Activated CD4-positive, alpha-beta T cell treated with anti-CD3 and anti-CD28 coated beads, Interleukin-2, amount 10 ng/mL, durations not matched to agents 24 days and 14 days (primary cell): ENCODE data around the gene NT5M. TPM values are rescaled to one million over a fixed set of nuclear protein-coding genes. Genes with fewer than 3 reads are reported as not detected.

ENCODE experiments used
- DNase-seq: peaks from one replicate; pipeline ENCODE4 v3.0.0; 2022
- H3K27ac Mint-ChIP-seq: one replicate; pipeline ENCODE4 v1.8.0; 2022; ENCODE audit warnings: mild to moderate bottlenecking, mixed read lengths
- H3K27me3 Mint-ChIP-seq: one replicate; pipeline ENCODE4 v1.8.0; 2022; ENCODE audit warnings: mixed read lengths
- H3K36me3 Mint-ChIP-seq: one replicate; pipeline ENCODE4 v1.8.0; 2022; ENCODE audit warnings: low read depth, mild to moderate bottlenecking, mixed read lengths
- H3K4me1 Mint-ChIP-seq: one replicate; pipeline ENCODE4 v1.8.0; 2021; ENCODE audit warnings: mixed read lengths
- H3K4me3 Mint-ChIP-seq: one replicate; pipeline ENCODE4 v1.8.0; 2022; ENCODE audit warnings: mild to moderate bottlenecking, moderate library complexity, mixed read lengths
- H3K9me3 Mint-ChIP-seq: one replicate; pipeline ENCODE4 v1.8.0; 2021; ENCODE audit warnings: mixed read lengths
- intact Hi-C: fragments of 100-400 bp; cut with micrococcal nuclease; formaldehyde crosslinking; loops from one replicate; pipeline ENCODE4 v1.15.1; 2023
- total RNA-seq: library from RNA; stranded (reverse); gene quantifications from 2 replicates; pipeline ENCODE4 v1.2.3, GENCODE V29; 2022

The NT5M gene
- total RNA-seq, 1 donor from 2014 or later, result 7.1 TPM

DNA sequence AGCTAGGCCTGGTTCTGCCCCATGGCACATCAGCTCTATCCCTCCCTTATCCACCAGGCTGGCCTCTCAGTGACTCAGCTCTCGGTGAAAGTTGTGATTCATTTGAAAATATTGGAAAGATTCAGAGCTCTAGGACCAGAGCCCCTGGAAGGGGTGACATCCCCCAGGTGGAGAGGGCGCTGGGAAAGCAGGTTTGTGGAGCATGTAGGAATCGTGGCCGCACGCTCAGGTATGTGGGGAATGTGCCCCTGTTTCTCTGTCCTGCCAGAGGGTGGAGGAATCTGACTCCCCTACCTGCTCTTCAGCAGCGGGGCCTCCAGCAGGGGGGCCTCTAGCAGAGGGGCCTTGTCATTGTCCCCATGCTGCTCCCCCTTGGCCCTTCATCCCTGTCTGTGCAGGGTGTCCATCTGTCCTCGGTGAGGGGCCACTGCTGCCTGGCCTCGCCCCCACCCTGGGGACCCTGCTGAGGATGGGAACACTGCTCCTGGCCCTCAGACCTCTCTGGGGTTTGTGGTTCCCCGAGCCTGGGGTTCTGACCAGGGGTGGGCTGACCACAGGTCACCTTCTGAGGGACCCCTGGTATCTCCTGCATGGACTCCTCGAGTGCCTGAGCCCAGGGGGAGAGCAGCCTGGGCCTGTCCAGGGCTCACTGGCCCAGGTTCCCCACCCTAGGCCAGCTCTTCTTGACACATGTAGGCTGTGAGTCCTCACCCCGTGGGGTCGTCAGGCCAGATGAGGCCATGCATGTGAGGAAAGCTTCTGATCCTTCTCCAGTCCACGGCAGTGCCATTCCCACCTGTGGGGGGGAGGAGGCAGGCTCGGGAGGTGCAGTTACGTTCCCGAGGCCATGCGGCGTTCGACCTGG is 47.5 kb downstream of the NT5M start:
- Mint-ChIP-seq H3K36me3 (no peaks in the 10 kb centered on the region), H3K4me1 (no peaks in the 10 kb centered on the region), H3K27ac (no peak overlapping the region), H3K27me3 (no peaks in the 10 kb centered on the region), H3K4me3 (no peak overlapping the region), H3K9me3 (no peaks in the 10 kb centered on the region)
- DNase-seq, result no peak
- intact Hi-C loops, result no loop called here

DNA sequence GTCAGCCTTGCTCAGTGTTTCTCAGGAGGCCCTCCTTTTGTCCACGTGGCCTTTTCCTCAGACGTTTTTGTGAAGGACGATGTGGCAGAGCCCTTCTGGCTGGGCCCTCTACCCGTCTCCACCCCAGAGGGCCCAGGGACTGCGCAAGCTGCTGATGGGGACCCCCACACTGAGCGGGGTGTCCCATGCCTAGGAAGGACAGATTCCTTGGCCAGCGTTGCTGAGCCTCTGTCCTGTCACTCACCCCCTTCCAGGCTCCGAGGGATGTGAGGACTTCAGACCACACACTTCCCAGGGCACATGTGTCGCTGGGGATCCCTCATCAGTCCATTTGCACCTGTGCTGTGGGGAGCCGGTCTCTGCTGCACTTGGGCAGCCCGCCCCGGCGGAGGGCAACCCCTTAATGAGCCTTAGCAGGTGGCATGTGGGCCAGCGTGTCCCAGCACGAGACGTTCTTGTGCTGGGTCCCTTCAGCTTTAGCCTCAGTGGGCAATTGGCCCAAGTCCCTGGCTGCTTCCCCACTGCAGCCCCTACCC is 48.3 kb downstream of the NT5M start:
- DNase-seq, result no peak
- intact Hi-C loops, result no loop called here
- no peaks in the 10 kb centered on the region for H3K4me1 Mint-ChIP-seq
- no peak overlapping the region for H3K27ac Mint-ChIP-seq
- H3K4me3 Mint-ChIP-seq, result no peak overlapping the region
- H3K9me3 Mint-ChIP-seq, result no peaks in the 10 kb centered on the region
- no peaks in the 10 kb centered on the region for H3K27me3 Mint-ChIP-seq
- H3K36me3 Mint-ChIP-seq, result no peaks in the 10 kb centered on the region

DNA sequence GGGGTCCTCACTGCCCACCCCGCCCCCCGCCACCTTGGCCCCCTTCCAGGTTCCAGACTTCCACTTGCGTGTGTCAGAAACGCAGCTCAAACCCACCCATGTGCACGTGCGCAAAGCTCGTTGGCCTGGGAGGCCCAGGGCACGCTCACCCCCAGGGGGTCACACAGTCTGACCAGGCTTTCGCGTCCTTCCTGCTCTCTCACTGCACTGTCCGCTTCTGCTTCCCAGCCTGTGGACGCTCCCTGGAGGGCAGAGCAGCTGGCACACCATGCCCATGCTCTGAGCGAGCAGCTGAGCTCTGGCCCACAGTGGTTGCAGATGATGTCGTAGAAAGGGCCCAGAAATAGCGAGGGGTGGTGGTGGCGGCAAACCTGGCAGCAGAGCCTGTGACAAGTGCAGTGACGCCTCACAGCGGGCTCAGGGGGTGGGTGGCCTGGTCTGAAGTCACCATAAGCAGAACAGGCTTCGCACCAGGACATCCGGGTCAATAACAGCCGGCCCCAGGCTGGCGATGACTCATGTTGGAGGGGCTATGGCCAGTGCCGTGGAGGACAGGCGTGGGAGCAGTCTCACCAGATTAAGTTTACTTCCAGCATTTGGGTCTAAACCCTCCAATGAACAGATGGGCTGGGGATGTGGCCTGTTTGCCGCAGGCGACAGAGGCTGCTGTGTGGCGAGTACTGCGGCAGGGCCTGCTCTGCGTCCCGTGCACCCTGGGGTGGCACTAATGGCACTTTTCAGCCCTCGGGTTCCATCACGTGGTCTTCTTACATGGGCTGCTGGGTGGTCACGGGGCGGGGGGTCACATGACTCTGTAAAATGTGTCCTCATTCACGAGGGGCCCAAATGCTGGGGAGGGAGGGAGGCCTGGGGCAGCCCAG is 49.0 kb downstream of the NT5M start:
- no peaks in the 10 kb centered on the region for H3K4me1 Mint-ChIP-seq
- H3K27ac Mint-ChIP-seq, result no peak overlapping the region
- no peak for DNase-seq
- no peaks in the 10 kb centered on the region for H3K9me3 Mint-ChIP-seq
- intact Hi-C loops, result no loop called here
- no peak overlapping the region for H3K4me3 Mint-ChIP-seq
- H3K27me3 Mint-ChIP-seq, result no peaks in the 10 kb centered on the region
- H3K36me3 Mint-ChIP-seq, result no peaks in the 10 kb centered on the region

DNA sequence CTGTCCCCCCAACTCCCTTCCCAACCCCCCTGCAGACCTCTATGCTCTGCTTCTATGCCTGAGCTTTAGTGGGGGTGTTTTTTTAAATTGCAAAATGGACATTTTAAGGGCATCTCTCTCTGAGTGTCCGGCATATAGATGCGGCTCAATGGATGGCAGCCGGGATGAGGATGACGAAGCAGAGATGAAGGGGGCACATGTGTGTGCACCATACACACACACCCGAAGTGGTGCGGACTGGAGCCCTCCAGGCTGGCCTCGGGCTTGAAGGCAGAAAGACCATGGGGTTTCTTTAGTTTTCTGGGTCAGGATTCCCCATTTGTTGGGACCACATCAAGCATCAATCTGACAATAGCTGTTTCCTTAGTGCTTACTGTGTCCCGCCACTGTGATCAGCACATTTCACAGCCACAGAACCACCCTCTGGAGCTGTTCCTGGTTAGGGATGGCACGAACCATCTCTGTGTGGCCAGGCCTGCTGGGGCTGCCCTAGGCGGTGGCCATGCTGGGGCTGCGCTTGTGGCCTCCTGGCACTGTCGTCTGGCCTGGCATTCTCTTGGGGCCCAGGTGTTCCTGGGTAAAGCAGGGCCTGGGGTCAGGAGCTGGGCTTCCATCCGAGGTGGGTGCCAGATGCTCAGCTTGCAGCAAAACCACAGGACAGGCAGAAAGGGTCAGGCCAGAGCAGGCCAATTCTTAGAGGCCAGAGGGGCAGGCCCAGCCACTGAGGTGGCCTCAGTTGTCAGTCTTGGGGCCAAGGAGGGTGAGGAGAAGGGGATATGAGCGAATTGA is 49.9 kb downstream of the NT5M start:
- no peak for DNase-seq
- Mint-ChIP-seq H3K4me3 (no peak overlapping the region), H3K4me1 (no peaks in the 10 kb centered on the region), H3K36me3 (no peaks in the 10 kb centered on the region), H3K27ac (no peak overlapping the region), H3K27me3 (no peaks in the 10 kb centered on the region), H3K9me3 (no peaks in the 10 kb centered on the region)
- intact Hi-C loops, result no loop called here

GRCh38 chr17:17353625-17354484 is 50.7 kb downstream of the NT5M start:
- Mint-ChIP-seq H3K36me3 (no peaks in the 10 kb centered on the region), H3K9me3 (no peaks in the 10 kb centered on the region), H3K27ac (no peak overlapping the region), H3K4me3 (no peak overlapping the region), H3K27me3 (peaks cover 7% of the 10 kb centered on the region), H3K4me1 (no peaks in the 10 kb centered on the region)
- intact Hi-C loops, result no loop called here
- DNase-seq, result no peak

DNA sequence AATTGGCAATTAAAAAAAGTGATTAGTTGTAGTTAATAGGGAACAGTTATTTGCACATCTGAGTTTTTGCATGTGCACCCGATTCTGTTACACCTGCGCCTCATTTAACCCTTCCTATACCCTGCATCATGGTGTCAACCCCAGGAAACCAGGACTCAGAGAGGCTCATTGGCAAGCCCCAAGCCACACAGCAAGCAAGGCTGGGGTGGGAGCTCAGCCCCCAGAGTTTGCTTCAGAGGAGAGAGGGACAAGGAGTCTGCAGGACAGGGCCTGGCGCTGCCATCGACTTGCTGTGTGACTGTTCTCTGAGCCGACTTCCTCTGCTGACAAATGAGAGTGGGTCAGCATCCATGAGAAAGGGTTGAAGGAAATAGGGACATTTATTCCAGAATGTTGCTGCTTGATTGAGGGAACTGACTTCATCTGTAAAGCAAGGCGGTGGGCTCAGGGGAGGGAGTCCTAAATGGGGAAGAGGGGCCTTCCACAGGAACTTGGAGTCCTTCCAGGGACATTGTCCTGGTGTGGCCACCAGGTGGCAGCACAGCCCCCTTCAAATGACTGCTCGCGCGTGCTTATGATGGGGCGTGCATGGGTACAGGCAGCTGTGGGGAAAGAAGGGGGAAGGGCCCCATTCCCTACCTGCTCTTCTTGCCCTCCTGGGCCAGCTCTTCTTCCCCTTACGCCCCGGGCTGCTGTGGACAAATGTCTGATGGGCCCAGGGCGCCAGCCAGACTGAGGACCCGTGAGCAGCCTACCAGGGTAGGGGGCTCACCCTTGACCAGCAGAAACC is 51.6 kb downstream of the NT5M start:
- Mint-ChIP-seq H3K4me3 (no peak overlapping the region), H3K27ac (no peak overlapping the region), H3K36me3 (no peaks in the 10 kb centered on the region), H3K4me1 (no peaks in the 10 kb centered on the region), H3K9me3 (no peaks in the 10 kb centered on the region), H3K27me3 (peaks cover 12% of the 10 kb centered on the region)
- intact Hi-C loops, result loop anchor here (5.0 kb wide), 1 partner anchor 213 kb away; no protein-coding TSS in a partner anchor
- peak; percentile 92 for DNase-seq

DNA sequence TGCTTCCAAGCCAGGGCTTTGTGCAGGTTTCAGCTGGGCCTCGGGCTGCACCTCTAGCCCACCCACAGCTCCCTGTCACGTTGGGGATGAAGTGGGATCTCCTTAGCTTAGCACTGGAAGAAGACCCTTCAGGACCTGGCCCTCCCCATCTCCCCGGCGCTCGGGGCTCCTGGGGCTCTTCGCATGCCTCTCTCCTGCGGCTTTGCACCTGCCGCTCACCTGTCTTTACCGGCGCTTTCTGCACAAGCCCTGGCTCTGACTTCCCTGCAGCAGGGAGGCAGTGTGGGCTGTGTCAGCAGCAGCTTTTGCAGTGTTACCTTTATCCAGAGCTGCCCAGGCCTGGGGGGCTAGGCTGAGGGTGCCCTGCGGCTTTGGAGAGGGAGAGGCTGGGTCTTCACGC is 52.3 kb downstream of the NT5M start:
- H3K9me3 Mint-ChIP-seq, result no peaks in the 10 kb centered on the region
- no peak overlapping the region for H3K4me3 Mint-ChIP-seq
- intact Hi-C loops, result loop anchor here (5.0 kb wide), 1 partner anchor 212 kb away; no protein-coding TSS in a partner anchor
- H3K27ac Mint-ChIP-seq, result no peak overlapping the region
- H3K4me1 Mint-ChIP-seq, result no peaks in the 10 kb centered on the region
- H3K27me3 Mint-ChIP-seq, result peaks cover 17% of the 10 kb centered on the region
- no peaks in the 10 kb centered on the region for H3K36me3 Mint-ChIP-seq
- no peak for DNase-seq

GRCh38 chr17:17356149-17356930 is 53.2 kb downstream of the NT5M start:
- Mint-ChIP-seq H3K27ac (no peak overlapping the region), H3K4me3 (no peak overlapping the region), H3K36me3 (no peaks in the 10 kb centered on the region), H3K27me3 (peaks cover 23% of the 10 kb centered on the region), H3K4me1 (no peaks in the 10 kb centered on the region), H3K9me3 (no peaks in the 10 kb centered on the region)
- intact Hi-C loops, result loop anchor here (1.0 to 5.0 kb wide), 4 partner anchors 84 to 286 kb away; partner anchors contain the start of gene RASD1
- peak; percentile 90 for DNase-seq

DNA sequence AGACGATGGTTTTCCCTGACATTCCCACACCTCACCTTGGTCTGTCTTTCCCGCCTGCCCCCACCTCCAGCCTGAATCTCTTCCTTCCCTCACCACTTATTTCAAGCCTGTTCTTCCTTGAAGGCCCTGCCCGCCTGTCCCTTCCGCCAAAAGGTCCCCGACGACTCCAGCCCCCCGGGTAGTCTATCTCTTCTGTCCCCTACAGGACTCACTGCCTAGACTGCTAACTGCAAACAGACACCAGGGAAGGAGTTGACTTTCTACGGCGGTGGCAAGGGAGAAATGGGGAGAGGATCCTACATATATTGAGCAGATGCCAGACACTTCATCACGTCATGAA is 53.7 kb downstream of the NT5M start:
- DNase-seq, result no peak
- Mint-ChIP-seq H3K27ac (no peak overlapping the region), H3K36me3 (no peaks in the 10 kb centered on the region), H3K4me1 (no peaks in the 10 kb centered on the region), H3K27me3 (peaks cover 23% of the 10 kb centered on the region), H3K9me3 (no peaks in the 10 kb centered on the region), H3K4me3 (no peak overlapping the region)
- intact Hi-C loops, result loop anchor here (1.0 to 5.0 kb wide), 4 partner anchors 83 to 285 kb away; partner anchors contain the start of gene RASD1

- no peak overlapping the region for H3K27ac Mint-ChIP-seq
- no peaks in the 10 kb centered on the region for H3K36me3 Mint-ChIP-seq
- H3K9me3 Mint-ChIP-seq, result no peaks in the 10 kb centered on the region
- no peak for DNase-seq
- intact Hi-C loops, result loop anchor here (5.0 kb wide), 1 partner anchor 209 kb away; no protein-coding TSS in a partner anchor
- no peak overlapping the region for H3K4me3 Mint-ChIP-seq
- H3K27me3 Mint-ChIP-seq, result peaks cover 26% of the 10 kb centered on the region
- H3K4me1 Mint-ChIP-seq, result no peaks in the 10 kb centered on the region
Measured at GRCh38 chr17:17358060-17358751, 55.0 kb downstream of the NT5M start.

GRCh38 chr17:17358866-17359265 is 55.7 kb downstream of the NT5M start:
- H3K4me1 Mint-ChIP-seq, result no peaks in the 10 kb centered on the region
- peaks cover 27% of the 10 kb centered on the region for H3K27me3 Mint-ChIP-seq
- no peaks in the 10 kb centered on the region for H3K36me3 Mint-ChIP-seq
- no peak overlapping the region for H3K27ac Mint-ChIP-seq
- no peak for DNase-seq
- no peaks in the 10 kb centered on the region for H3K9me3 Mint-ChIP-seq
- H3K4me3 Mint-ChIP-seq, result no peak overlapping the region
- intact Hi-C loops, result loop anchor here (5.0 kb wide), 1 partner anchor 208 kb away; no protein-coding TSS in a partner anchor
